ENCODE data around the gene OR5B3. TPM values are rescaled to one million over a fixed set of nuclear protein-coding genes. Genes with fewer than 3 reads are reported as not detected.
"Not testable (repeated sequence)": the region's sequence is repeated elsewhere in the genome, so short reads cannot be mapped to it uniquely, and the experiment has no call there.

OR5B3 gene
- not detected for total RNA-seq
- long read RNA-seq, result 0 reads

- intact Hi-C loops (cut with micrococcal nuclease), result no loop called here
- ATAC-seq (no peak), DNase-seq (no peak)
These were observed at the start of gene OR5B3 for GRCh38 chr11:58406774-58407173. TSS of gene OR5B3 (minus strand) at chr11:58406874. CDS start at chr11:58403409, 3,465 bp downstream.

GRCh38 chr11:58451585-58451984 is 44.9 kb upstream of the OR5B3 start:
- intact Hi-C loops (cut with micrococcal nuclease), result no loop called here
- DNase-seq, result no peak
- ATAC-seq, result no peak

GRCh38 chr11:58446294-58446693 is 39.6 kb upstream of the OR5B3 start:
- ATAC-seq (no peak), DNase-seq (no peak)
- intact Hi-C loops (cut with micrococcal nuclease), result no loop called here

- intact Hi-C loops (cut with micrococcal nuclease), result no loop called here
- DNase-seq (no peak), ATAC-seq (no peak)
These were observed 37.6 kb upstream of the OR5B3 start for GRCh38 chr11:58444300-58444699.

GRCh38 chr11:58442136-58442535 is 35.5 kb upstream of the OR5B3 start, which contains the start of gene OR5B12:
TSS of gene OR5B12 (minus strand) at chr11:58442236. CDS start at chr11:58440151, 2,085 bp downstream.
- intact Hi-C loops (cut with micrococcal nuclease), result no loop called here
- ATAC-seq (no peak), DNase-seq (no peak)

- DNase-seq (no peak), ATAC-seq (no peak)
- intact Hi-C loops (cut with micrococcal nuclease), result no loop called here
These were observed 31.8 kb upstream of the OR5B3 start for GRCh38 chr11:58438486-58438885.

- intact Hi-C loops (cut with micrococcal nuclease), result no loop called here
- ATAC-seq, result no peak
- no peak for DNase-seq
These were observed 27.5 kb upstream of the OR5B3 start for GRCh38 chr11:58434217-58434616.

- ATAC-seq (no peak), DNase-seq (no peak)
- intact Hi-C loops (cut with micrococcal nuclease), result no loop called here
These were observed 27.0 kb upstream of the OR5B3 start for GRCh38 chr11:58433638-58434203.

- intact Hi-C loops (cut with micrococcal nuclease), result no loop called here
- DNase-seq (no peak), ATAC-seq (no peak)
These were observed 22.6 kb upstream of the OR5B3 start for GRCh38 chr11:58429273-58429672.

- intact Hi-C loops (cut with micrococcal nuclease), result no loop called here
- no peak for ATAC-seq
These were observed 21.3 kb upstream of the OR5B3 start, which contains the start of gene OR5B2 for GRCh38 chr11:58428021-58428420. TSS of gene OR5B2 (minus strand) at chr11:58428121. CDS start at chr11:58423261, 4,860 bp downstream.

GRCh38 chr11:58399622-58400021 is 7.1 kb downstream of the OR5B3 start:
- intact Hi-C loops (cut with micrococcal nuclease); ATAC-seq; DNase-seq: not testable (repeated sequence)

More at GRCh38 chr11:58428021-58428420, 21.3 kb upstream of the OR5B3 start, which contains the start of gene OR5B2:
- no peak for DNase-seq

GRCh38 chr11:58395581-58395980 is 11.1 kb downstream of the OR5B3 start:
- intact Hi-C loops (cut with micrococcal nuclease), result no loop called here
- DNase-seq (no peak), ATAC-seq (no peak)

- intact Hi-C loops (cut with micrococcal nuclease), result no loop called here
- DNase-seq (no peak), ATAC-seq (no peak)
These were observed 12.5 kb downstream of the OR5B3 start for GRCh38 chr11:58394195-58394594.

GRCh38 chr11:58392746-58393145 is 13.9 kb downstream of the OR5B3 start:
- ATAC-seq, result no peak
- intact Hi-C loops (cut with micrococcal nuclease), result no loop called here
- no peak for DNase-seq

GRCh38 chr11:58391879-58392278 is 14.8 kb downstream of the OR5B3 start:
- ATAC-seq, result no peak
- intact Hi-C loops (cut with micrococcal nuclease), result no loop called here
- DNase-seq, result no peak

GRCh38 chr11:58390551-58391063 is 16.1 kb downstream of the OR5B3 start:
- DNase-seq, result no peak
- no peak for ATAC-seq
- intact Hi-C loops (cut with micrococcal nuclease), result no loop called here

- DNase-seq (no peak), ATAC-seq (no peak)
- intact Hi-C loops (cut with micrococcal nuclease), result no loop called here
These were observed 47.7 kb downstream of the OR5B3 start, which contains the start of gene OR5B17 for GRCh38 chr11:58358969-58359368. TSS of gene OR5B17 (minus strand) at chr11:58359069. CDS start at chr11:58359069, 0 bp downstream.

- DNase-seq (no peak), ATAC-seq (no peak)
- intact Hi-C loops (cut with micrococcal nuclease), result no loop called here
These were observed 51.9 kb downstream of the OR5B3 start for GRCh38 chr11:58354727-58355126.

Measured in left ventricle myocardium superior (tissue), 1 donor.